Measurements from ENCODE around the gene SERPIND1.

Gene SERPIND1

GRCh38 chr22:20786536-20786979 is 12.6 kb downstream of the SERPIND1 start:
- no peak for ATAC-seq

GRCh38 chr22:20787223-20787622 is 13.3 kb downstream of the SERPIND1 start:
- no peak for ATAC-seq
- TF ChIP-seq ZFP30 (CRISPR knock-in tag; IDR thresholded peaks at IDR 0.05) = no peak
- TF ChIP-seq SNAI2 (CRISPR knock-in tag; IDR thresholded peaks at IDR 0.05) = no peak
- no peak for TF ChIP-seq ESRRG (CRISPR knock-in tag; IDR thresholded peaks at IDR 0.05)
- no peak for TF ChIP-seq PPARA (CRISPR knock-in tag; IDR thresholded peaks at IDR 0.05; ENCODE audit: borderline replicate concordance)
- no peak for TF ChIP-seq TSHZ2 (CRISPR knock-in tag; IDR thresholded peaks at IDR 0.05)
- TF ChIP-seq ZNF565 (CRISPR knock-in tag; conservative IDR thresholded peaks at IDR 0.05; ENCODE audit: low read depth) = no peak

More at GRCh38 chr22:20786536-20786979, 12.6 kb downstream of the SERPIND1 start:
- TF ChIP-seq ZNF565 (CRISPR knock-in tag; conservative IDR thresholded peaks at IDR 0.05; ENCODE audit: low read depth) (no peak), ZFP30 (CRISPR knock-in tag; IDR thresholded peaks at IDR 0.05) (no peak), POU6F1 (CRISPR knock-in tag; IDR thresholded peaks at IDR 0.05; ENCODE audit: borderline replicate concordance, low read depth) (no peak), PPARA (CRISPR knock-in tag; IDR thresholded peaks at IDR 0.05; ENCODE audit: borderline replicate concordance) (no peak), ZNF8 (CRISPR knock-in tag; IDR thresholded peaks at IDR 0.05) (no peak), BACH2 (CRISPR knock-in tag; IDR thresholded peaks at IDR 0.05; ENCODE audit: borderline replicate concordance) (no peak), ARNTL (CRISPR knock-in tag; IDR thresholded peaks at IDR 0.05; ENCODE audit: borderline replicate concordance, low read depth) (no peak), ZNF70 (CRISPR knock-in tag; IDR thresholded peaks at IDR 0.05) (no peak), GLIS3 (CRISPR knock-in tag; IDR thresholded peaks at IDR 0.05) (no peak), SNAI2 (CRISPR knock-in tag; IDR thresholded peaks at IDR 0.05) (no peak), TSHZ2 (CRISPR knock-in tag; IDR thresholded peaks at IDR 0.05) (no peak), PATZ1 (CRISPR knock-in tag; IDR thresholded peaks at IDR 0.05; ENCODE audit: borderline replicate concordance) (no peak), ESRRG (CRISPR knock-in tag; IDR thresholded peaks at IDR 0.05) (no peak), CSRNP3 (CRISPR knock-in tag; IDR thresholded peaks at IDR 0.05) (no peak)

- no peak for ATAC-seq
- TF ChIP-seq OSR1 (CRISPR knock-in tag; IDR thresholded peaks at IDR 0.05) (no peak), BACH2 (CRISPR knock-in tag; IDR thresholded peaks at IDR 0.05; ENCODE audit: borderline replicate concordance) (no peak), TSHZ2 (CRISPR knock-in tag; IDR thresholded peaks at IDR 0.05) (no peak), ARNTL (CRISPR knock-in tag; IDR thresholded peaks at IDR 0.05; ENCODE audit: borderline replicate concordance, low read depth) (no peak), SNAI2 (CRISPR knock-in tag; IDR thresholded peaks at IDR 0.05) (no peak)
Measured at GRCh38 chr22:20787746-20788626, 14.1 kb downstream of the SERPIND1 start.
